Panc1 (cell line): ENCODE results near the gene ATPAF2. TPM values are rescaled to one million over a fixed set of nuclear protein-coding genes. Genes with fewer than 3 reads are reported as not detected.

ENCODE experiments used
- ATAC-seq: fragments of 200-7000 bp; cut with Tn5 transposase; 2 replicates; pipeline ENCODE4 v1.9.1; 2020; ENCODE audit warnings: mild to moderate bottlenecking, moderate library complexity
- BruUV-seq: library from RNA; stranded (reverse); fragments of 400-500 nt; replicated peaks from 2 replicates; lab custom pipeline; 2021; lab: Mats Ljungman, UMichigan
- CTCF ChIA-PET: fragments of 300-600 bp; sonication (Branson Sonifier 250); formaldehyde crosslinking; loops from one replicate; lab custom pipeline; 2022; ENCODE audit warnings: antibody characterized with exemption; lab: Charles Lee
- POLR2A ChIA-PET: fragments of 300-600 bp; sonication (Branson Sonifier 250); formaldehyde crosslinking; loops from one replicate; lab custom pipeline; 2022; ENCODE audit warnings: antibody characterized with exemption; lab: Charles Lee
- DNase-seq: peaks from one replicate; pipeline ENCODE4 v3.0.0-alpha.2; 2010; ENCODE audit warnings: low read depth, low spot score
- H3K27ac ChIP-seq: 2 replicates; pipeline ENCODE4 v1.5.1; 2011; ENCODE audit warnings: mild to moderate bottlenecking, low read length, inconsistent platforms
- H3K27me3 ChIP-seq: fragments of 200-500 bp; sonication (Bioruptor generic); 2 replicates; pipeline ENCODE4 v1.6.0; 2014; ENCODE audit warnings: low read length, inconsistent platforms; ENCODE audit not compliant: control insufficient read depth, insufficient read depth
- H3K36me3 ChIP-seq: fragments of 200-500 bp; sonication (Bioruptor generic); 2 replicates; pipeline ENCODE4 v1.5.1; 2014; ENCODE audit warnings: inconsistent platforms, mild to moderate bottlenecking, low read length, moderate library complexity; ENCODE audit not compliant: control insufficient read depth, insufficient read depth
- H3K4me1 ChIP-seq: 2 replicates; pipeline ENCODE4 v1.5.1; 2011; ENCODE audit warnings: inconsistent platforms, mild to moderate bottlenecking, low read length, moderate library complexity; ENCODE audit not compliant: control insufficient read depth, insufficient read depth
- H3K4me3 ChIP-seq, 2 experiments: 2 replicates each; pipeline ENCODE4 v1.5.1; 2011 to 2012; ENCODE audit warnings: low read depth in 2 of 2, low read length in 2 of 2, mild to moderate bottlenecking in 2 of 2, inconsistent platforms in 1 of 2, moderate library complexity in 1 of 2
- H3K9me3 ChIP-seq: fragments of 200-500 bp; sonication (Bioruptor generic); 2 replicates; pipeline ENCODE4 v1.5.1; 2014; ENCODE audit warnings: low read depth, mild to moderate bottlenecking, inconsistent platforms, low read length, moderate library complexity; ENCODE audit not compliant: control insufficient read depth, insufficient read depth
- CTCF ChIP-seq: fragments of 450-650 bp; IDR thresholded peaks from 2 replicates; pipeline ENCODE4 v1.5.1; 2017; ENCODE audit warnings: mild to moderate bottlenecking
- POLR2AphosphoS5 ChIP-seq: IDR thresholded peaks from 2 replicates; pipeline ENCODE4 v1.6.1; 2012; ENCODE audit warnings: mild to moderate bottlenecking, low read depth, low read length, moderate library complexity
- REST ChIP-seq, 2 experiments: IDR thresholded peaks; 2 replicates each; pipeline ENCODE4 v1.6.1; 2011 to 2012; ENCODE audit warnings: low read depth in 2 of 2, control low read depth in 1 of 2, low read length in 1 of 2, mild to moderate bottlenecking in 1 of 2, moderate library complexity in 1 of 2; ENCODE audit not compliant: insufficient read depth in 1 of 2
- SIN3A ChIP-seq: IDR thresholded peaks from 2 replicates; pipeline ENCODE4 v1.6.1; 2012; ENCODE audit warnings: low read depth, mild to moderate bottlenecking, low read length, moderate library complexity, borderline replicate concordance; ENCODE audit not compliant: insufficient read depth
- TCF7L2 ChIP-seq: IDR thresholded peaks from 2 replicates; pipeline ENCODE4 v1.6.1; 2011; ENCODE audit warnings: mild to moderate bottlenecking, low read depth, low read length, inconsistent platforms
- in situ Hi-C: cut with HindIII; loops from 2 replicates; pipeline ENCODE4 v1.10.0; 2016; ENCODE audit warnings: low sequenced_read_pairs, low pct_unique_long_range_greater_than_20kb
- intact Hi-C: fragments of 100-400 bp; cut with micrococcal nuclease; formaldehyde crosslinking; loops from one replicate; pipeline ENCODE4 v1.10.0; 2022; ENCODE audit not compliant: unreplicated experiment
- total RNA-seq: library from RNA; stranded (reverse); gene quantifications from one replicate; pipeline ENCODE4 v1.2.1, GENCODE V29; 2021; ENCODE audit not compliant: unreplicated experiment

ATPAF2 gene
- total RNA-seq, 1 experiment from 2014 or later: 22.3 TPM

GRCh38 chr17:17994271-17995069, 44.5 kb downstream of the ATPAF2 start:
- in situ Hi-C loops: no loop called here
- no peaks in the 10 kb centered on the region for H3K9me3 ChIP-seq
- no peak for DNase-seq
- ATAC-seq: peak; percentile 59; the same call in 1 of the 2 replicates
- no peak overlapping the region for H3K4me3 ChIP-seq
- intact Hi-C loops: no loop called here
- no TSS peak for BruUV-seq
- H3K27me3 ChIP-seq: no peaks in the 10 kb centered on the region
- H3K36me3 ChIP-seq: no peaks in the 10 kb centered on the region
- ChIA-PET POLR2A (no interaction called here), CTCF (no interaction called here)
- peaks cover 14% of the 10 kb centered on the region for H3K4me1 ChIP-seq
- TF ChIP-seq CTCF (peak; percentile 75; the same call in 1 of the 2 replicates), SIN3A (no peak)
- no peak overlapping the region for H3K27ac ChIP-seq

GRCh38 chr17:17993852-17994251, 45.1 kb downstream of the ATPAF2 start:
- peaks cover 14% of the 10 kb centered on the region for H3K4me1 ChIP-seq
- H3K27me3 ChIP-seq: no peaks in the 10 kb centered on the region
- intact Hi-C loops (no loop called here), in situ Hi-C loops (no loop called here)
- ChIA-PET POLR2A (no interaction called here), CTCF (no interaction called here)
- no peak overlapping the region for H3K27ac ChIP-seq
- no peaks in the 10 kb centered on the region for H3K36me3 ChIP-seq
- ATAC-seq: no peak
- H3K4me3 ChIP-seq: no peak overlapping the region
- no peak for DNase-seq
- BruUV-seq: no TSS peak
- H3K9me3 ChIP-seq: no peaks in the 10 kb centered on the region
- TF ChIP-seq TCF7L2 (no peak), SIN3A (no peak), POLR2AphosphoS5 (no peak), REST (IDR thresholded peaks at IDR 0.05; ENCODE audit: insufficient read depth in 1 of 2, low read depth in 2 of 2, low read length in 1 of 2) (no peak), CTCF (no peak)
